ENCODE results near the gene C16orf74. TPM values are rescaled to one million over a fixed set of nuclear protein-coding genes. Genes with fewer than 3 reads are reported as not detected.

Gene C16orf74
- polyA plus RNA-seq, 1 experiment: 3.2 TPM

DNA sequence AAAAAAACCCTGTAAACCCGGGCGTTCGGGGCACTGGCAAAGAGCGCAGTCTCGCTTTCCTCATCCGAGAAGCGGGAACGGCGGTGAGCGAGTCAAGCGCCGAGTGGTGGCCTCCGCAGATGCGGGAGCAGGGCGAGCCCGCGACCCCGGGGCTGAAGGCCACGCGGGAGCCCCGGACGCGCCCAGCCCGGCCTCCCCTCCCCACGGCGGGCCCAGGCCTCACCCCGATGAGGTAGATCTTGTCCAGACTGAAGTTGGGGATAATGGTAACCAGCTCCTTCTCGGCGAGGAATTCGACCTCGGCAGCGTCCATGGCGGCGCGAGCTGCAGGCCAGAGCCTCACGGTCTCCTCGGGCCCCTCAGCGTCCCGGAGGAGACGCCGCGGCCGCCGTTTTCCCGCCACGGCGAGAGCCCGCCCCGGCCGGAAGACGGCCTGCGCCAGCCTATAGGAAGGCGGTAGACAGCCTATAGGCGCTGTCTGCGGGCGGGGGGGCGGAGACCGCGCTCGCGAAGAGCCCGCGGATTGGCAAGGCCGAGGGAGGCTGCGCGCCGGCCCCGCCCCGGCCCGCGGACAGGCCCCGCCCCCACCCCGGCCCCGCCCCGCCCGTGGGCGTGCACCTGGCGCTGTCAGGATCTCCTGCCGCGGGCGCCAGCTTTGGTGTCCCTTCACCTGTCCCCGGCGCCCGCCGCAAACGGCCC is 62.2 kb downstream of the C16orf74 start, which contains the start of gene GINS2:
Gene GINS2, minus strand, starts transcription at position 369 of the 699 bp plus-strand sequence. Its CDS starts 56 bp downstream, at position 313.
- Histone ChIP-seq H3K4me3 (ENCODE audit: low read depth, low read length) (peak within 1 kb of the TSS; percentile 79), H3K27me3 (ENCODE audit: control insufficient read depth, insufficient read depth, low read length) (peaks cover 7% of the 10 kb centered on the region), H3K27ac (ENCODE audit: low read depth, low read length) (no peak within 1 kb of the TSS), H3K9me3 (ENCODE audit: control insufficient read depth, insufficient read depth, low read length) (no peaks in the 10 kb centered on the region)
- TF ChIP-seq, protein P1, sequence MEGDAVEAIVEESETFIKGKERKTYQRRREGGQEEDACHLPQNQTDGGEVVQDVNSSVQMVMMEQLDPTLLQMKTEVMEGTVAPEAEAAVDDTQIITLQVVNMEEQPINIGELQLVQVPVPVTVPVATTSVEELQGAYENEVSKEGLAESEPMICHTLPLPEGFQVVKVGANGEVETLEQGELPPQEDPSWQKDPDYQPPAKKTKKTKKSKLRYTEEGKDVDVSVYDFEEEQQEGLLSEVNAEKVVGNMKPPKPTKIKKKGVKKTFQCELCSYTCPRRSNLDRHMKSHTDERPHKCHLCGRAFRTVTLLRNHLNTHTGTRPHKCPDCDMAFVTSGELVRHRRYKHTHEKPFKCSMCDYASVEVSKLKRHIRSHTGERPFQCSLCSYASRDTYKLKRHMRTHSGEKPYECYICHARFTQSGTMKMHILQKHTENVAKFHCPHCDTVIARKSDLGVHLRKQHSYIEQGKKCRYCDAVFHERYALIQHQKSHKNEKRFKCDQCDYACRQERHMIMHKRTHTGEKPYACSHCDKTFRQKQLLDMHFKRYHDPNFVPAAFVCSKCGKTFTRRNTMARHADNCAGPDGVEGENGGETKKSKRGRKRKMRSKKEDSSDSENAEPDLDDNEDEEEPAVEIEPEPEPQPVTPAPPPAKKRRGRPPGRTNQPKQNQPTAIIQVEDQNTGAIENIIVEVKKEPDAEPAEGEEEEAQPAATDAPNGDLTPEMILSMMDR (IDR thresholded peaks at IDR 0.05; ENCODE audit: low read depth, low read length): no peak
- ChIA-PET POLR2A (no interaction called here), CTCF (interaction anchor here (0.7 kb wide), 1 partner anchor 28 kb away, joined by 3 read pairs; no protein-coding TSS in a partner anchor)
- peak; percentile 59 for DNase-seq (ENCODE audit: low read depth, low spot score)

DNA sequence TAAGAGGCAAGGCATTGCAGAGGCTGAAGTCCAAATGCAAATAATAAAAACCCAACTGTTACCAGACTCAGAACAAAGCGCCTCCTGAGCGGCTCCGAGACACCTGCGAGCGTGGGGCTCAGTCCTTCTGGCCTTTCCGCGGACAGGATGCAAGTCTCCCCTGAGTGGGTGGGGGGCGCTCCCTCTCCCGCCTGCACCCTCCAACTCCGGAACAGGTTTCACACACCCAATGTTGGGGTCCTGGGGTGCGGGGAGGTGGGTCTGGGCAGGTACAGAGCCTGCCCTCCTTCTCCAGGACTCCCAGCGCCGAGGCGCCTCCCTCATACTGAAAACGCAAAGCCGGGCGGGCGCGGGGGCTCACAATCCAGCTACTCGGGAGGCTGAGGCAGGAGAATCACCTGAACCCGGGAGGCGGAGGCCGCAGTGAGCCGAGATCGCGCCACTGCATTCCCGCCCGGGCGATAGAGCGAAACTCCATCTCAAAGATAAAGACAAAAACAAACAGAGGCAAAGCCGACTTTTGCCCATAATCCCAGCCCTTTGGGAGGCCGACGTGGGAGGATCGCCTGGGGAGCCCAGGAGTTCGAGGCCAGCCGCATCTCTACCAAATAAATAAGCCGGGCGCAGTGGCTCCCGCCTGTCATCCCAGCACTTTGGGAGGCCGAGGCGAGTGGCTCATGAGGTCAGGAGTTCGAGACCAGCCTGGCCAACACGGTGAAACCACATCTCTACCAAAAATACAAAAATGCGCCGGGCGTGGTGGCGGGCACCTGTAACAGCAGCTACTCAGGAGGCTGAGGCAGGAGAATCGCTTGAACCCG is 63.0 kb downstream of the C16orf74 start:
- DNase-seq (ENCODE audit: low read depth, low spot score): no peak
- TF ChIP-seq, protein P1 (IDR thresholded peaks at IDR 0.05; ENCODE audit: low read depth, low read length): no peak
- Histone ChIP-seq H3K27ac (ENCODE audit: low read depth, low read length) (no peak overlapping the region), H3K4me3 (ENCODE audit: low read depth, low read length) (peak overlapping the region; percentile 79), H3K9me3 (ENCODE audit: control insufficient read depth, insufficient read depth, low read length) (no peaks in the 10 kb centered on the region), H3K27me3 (ENCODE audit: control insufficient read depth, insufficient read depth, low read length) (peaks cover 7% of the 10 kb centered on the region)
- POLR2A ChIA-PET: no interaction called here
- CTCF ChIA-PET: interaction anchor here (0.7 kb wide), 1 partner anchor 29 kb away, joined by 3 read pairs; no protein-coding TSS in a partner anchor

DNA sequence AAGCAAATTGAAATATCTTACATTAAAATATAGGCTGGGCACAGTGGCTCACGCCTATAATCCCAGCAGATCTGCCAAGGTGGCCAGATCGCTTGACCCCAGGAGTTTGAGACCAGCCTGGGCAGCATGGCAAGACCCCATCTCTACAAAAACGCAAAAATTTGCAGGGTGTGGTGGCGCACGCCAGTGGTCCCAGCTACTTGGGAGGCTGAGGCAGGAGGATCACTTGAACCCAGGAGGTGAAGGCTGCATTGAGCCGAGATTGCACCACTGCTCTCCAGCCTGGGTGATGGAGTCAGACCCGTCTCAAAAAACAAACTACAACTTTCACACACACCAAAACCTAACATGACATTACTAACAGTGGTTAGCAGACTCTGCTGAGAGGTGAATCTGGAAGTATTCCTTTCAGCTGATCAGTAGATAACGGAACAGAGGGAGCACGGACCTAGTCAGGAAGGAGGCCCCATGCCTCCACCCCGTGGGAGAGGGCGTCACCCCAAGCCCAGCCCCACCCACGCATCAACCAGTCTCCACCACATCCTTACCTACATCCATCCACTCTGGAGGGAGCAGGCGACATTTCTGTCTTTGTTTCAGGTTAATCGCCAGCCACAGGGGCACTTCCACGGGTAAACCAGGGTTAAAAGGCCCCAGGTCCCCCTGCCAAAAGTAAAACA is 63.8 kb downstream of the C16orf74 start:
- CTCF ChIA-PET: no interaction called here
- Histone ChIP-seq H3K9me3 (ENCODE audit: control insufficient read depth, insufficient read depth, low read length) (no peaks in the 10 kb centered on the region), H3K27ac (ENCODE audit: low read depth, low read length) (no peak overlapping the region), H3K4me3 (ENCODE audit: low read depth, low read length) (no peak overlapping the region), H3K27me3 (ENCODE audit: control insufficient read depth, insufficient read depth, low read length) (peaks cover 3% of the 10 kb centered on the region)
- POLR2A ChIA-PET: no interaction called here
- TF ChIP-seq, protein P1 (IDR thresholded peaks at IDR 0.05; ENCODE audit: low read depth, low read length): no peak
- DNase-seq (ENCODE audit: low read depth, low spot score): no peak

DNA sequence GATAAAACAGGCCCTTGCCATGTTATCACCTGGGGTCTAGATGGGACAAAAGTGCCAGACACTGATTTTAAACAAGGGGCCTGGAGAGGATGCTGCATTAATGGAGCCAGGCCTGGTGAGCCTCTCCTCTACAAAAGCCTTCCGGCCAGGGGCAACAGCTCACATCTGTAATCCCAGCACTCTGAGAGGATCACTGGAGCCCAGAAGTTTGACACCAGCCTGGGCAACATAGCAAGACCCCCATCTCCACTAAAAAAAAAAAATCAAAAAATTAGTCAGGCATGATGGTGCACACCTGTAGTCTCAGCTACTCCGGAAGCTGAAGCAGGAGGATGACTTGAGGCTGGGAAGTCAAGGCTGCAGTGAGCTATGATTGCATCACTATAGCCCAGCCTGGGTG is 65.6 kb downstream of the C16orf74 start:
- TF ChIP-seq, protein P1 (IDR thresholded peaks at IDR 0.05; ENCODE audit: low read depth, low read length): no peak
- Histone ChIP-seq H3K4me3 (ENCODE audit: low read depth, low read length) (no peak overlapping the region), H3K27ac (ENCODE audit: low read depth, low read length) (no peak overlapping the region), H3K9me3 (ENCODE audit: control insufficient read depth, insufficient read depth, low read length) (no peaks in the 10 kb centered on the region), H3K27me3 (ENCODE audit: control insufficient read depth, insufficient read depth, low read length) (peaks cover 3% of the 10 kb centered on the region)
- ChIA-PET POLR2A (no interaction called here), CTCF (interaction anchor here (0.6 to 1.2 kb wide), 2 partner anchors 10 to 393 kb away, joined by 3 to 6 read pairs; no protein-coding TSS in a partner anchor)
- no peak for DNase-seq (ENCODE audit: low read depth, low spot score)
